SK-N-SH treated with all-trans-retinoic acid at 6 μM for 48 hours (cell line): ENCODE data around the gene EEF1AKMT4.

Experiments used
- ATAC-seq: fragments of 200-7000 bp; cut with Tn5 transposase; 3 replicates; pipeline ENCODE4 v1.9.1; 2020; ENCODE audit warnings: mild to moderate bottlenecking, moderate library complexity
- BACH2 ChIP-seq: fragments of 250-450 bp; sonication (Bioruptor Pico); IDR thresholded peaks from 2 replicates; pipeline ENCODE4 v1.9.0; 2021; ENCODE audit warnings: mild to moderate bottlenecking, borderline replicate concordance
- CREB5 ChIP-seq: fragments of 250-450 bp; sonication (Bioruptor Pico); IDR thresholded peaks from 2 replicates; pipeline ENCODE4 v1.5.1; 2020; ENCODE audit warnings: low read depth, mild to moderate bottlenecking, moderate library complexity
- CSDC2 ChIP-seq: fragments of 250-450 bp; sonication (Bioruptor Pico); IDR thresholded peaks from 2 replicates; pipeline ENCODE4 v1.5.0; 2020; ENCODE audit warnings: mild to moderate bottlenecking, moderate library complexity
- ESRRG ChIP-seq: fragments of 250-450 bp; sonication (Bioruptor Pico); IDR thresholded peaks from 2 replicates; pipeline ENCODE4 v1.6.1; 2021; ENCODE audit warnings: mild to moderate bottlenecking
- GLIS3 ChIP-seq: fragments of 250-450 bp; sonication (Bioruptor Pico); IDR thresholded peaks from 2 replicates; pipeline ENCODE4 v1.5.0; 2020; ENCODE audit warnings: mild to moderate bottlenecking, moderate library complexity
- OSR1 ChIP-seq: fragments of 250-450 bp; sonication (Bioruptor Pico); IDR thresholded peaks from 2 replicates; pipeline ENCODE4 v1.8.0; 2022; ENCODE audit warnings: moderate library complexity, mild to moderate bottlenecking, inconsistent platforms
- PPARA ChIP-seq: fragments of 250-450 bp; sonication (Bioruptor Pico); IDR thresholded peaks from 2 replicates; pipeline ENCODE4 v1.5.0; 2020; ENCODE audit warnings: mild to moderate bottlenecking, borderline replicate concordance
- RARB ChIP-seq: fragments of 250-450 bp; sonication (Bioruptor Pico); IDR thresholded peaks from 2 replicates; pipeline ENCODE4 v1.8.0; 2021; ENCODE audit warnings: mild to moderate bottlenecking, moderate library complexity
- SNAI2 ChIP-seq: fragments of 250-450 bp; sonication (Bioruptor Pico); IDR thresholded peaks from 2 replicates; pipeline ENCODE4 v1.5.0; 2020; ENCODE audit warnings: mild to moderate bottlenecking, moderate library complexity
- TCF4 ChIP-seq: fragments of 250-450 bp; sonication (Bioruptor Pico); IDR thresholded peaks from 2 replicates; pipeline ENCODE4 v1.8.0; 2021; ENCODE audit warnings: mild to moderate bottlenecking, moderate library complexity, borderline replicate concordance
- TOX ChIP-seq: fragments of 250-450 bp; sonication (Bioruptor Pico); IDR thresholded peaks from 2 replicates; pipeline ENCODE4 v1.8.0; 2021; ENCODE audit warnings: mild to moderate bottlenecking, moderate library complexity, borderline replicate concordance
- TSHZ2 ChIP-seq: fragments of 250-450 bp; sonication (Bioruptor Pico); IDR thresholded peaks from 2 replicates; pipeline ENCODE4 v1.5.0; 2020; ENCODE audit warnings: mild to moderate bottlenecking, moderate library complexity
- ZC3H10 ChIP-seq: fragments of 250-450 bp; sonication (Bioruptor Pico); IDR thresholded peaks from 2 replicates; pipeline ENCODE4 v1.5.1; 2021; ENCODE audit warnings: mild to moderate bottlenecking, moderate library complexity
- ZFP3 ChIP-seq: fragments of 250-450 bp; sonication (Bioruptor Pico); IDR thresholded peaks from 2 replicates; pipeline ENCODE4 v1.5.0; 2020; ENCODE audit warnings: mild to moderate bottlenecking, moderate library complexity
- ZFP30 ChIP-seq: fragments of 450-650 bp; formaldehyde crosslinking; IDR thresholded peaks from 2 replicates; pipeline ENCODE4 v1.5.0; 2022; ENCODE audit warnings: mild to moderate bottlenecking, moderate library complexity
- ZNF565 ChIP-seq: fragments of 450-650 bp; formaldehyde crosslinking; conservative IDR thresholded peaks from 2 replicates; pipeline ENCODE4 v1.5.0; 2020; ENCODE audit warnings: low read depth, mild to moderate bottlenecking, moderate library complexity
- ZNF8 ChIP-seq: fragments of 450-650 bp; formaldehyde crosslinking; IDR thresholded peaks from 2 replicates; pipeline ENCODE4 v1.5.0; 2020; ENCODE audit warnings: mild to moderate bottlenecking, moderate library complexity
- TF ChIP-seq, protein P1 (sequence below): fragments of 250-450 bp; sonication (Bioruptor Pico); IDR thresholded peaks from 2 replicates; pipeline ENCODE4 v1.8.0; 2020; ENCODE audit warnings: mild to moderate bottlenecking, moderate library complexity, borderline replicate concordance
- TF ChIP-seq, protein P2 (sequence below): fragments of 250-450 bp; sonication (Bioruptor Pico); IDR thresholded peaks from 2 replicates; pipeline ENCODE4 v1.8.0; 2021; ENCODE audit warnings: low read depth, mild to moderate bottlenecking, moderate library complexity, borderline replicate concordance
- TF ChIP-seq, protein P3 (sequence below): fragments of 250-450 bp; sonication (Bioruptor Pico); IDR thresholded peaks from 2 replicates; pipeline ENCODE4 v1.5.1; 2021; ENCODE audit warnings: mild to moderate bottlenecking, moderate library complexity

Gene EEF1AKMT4

DNA sequence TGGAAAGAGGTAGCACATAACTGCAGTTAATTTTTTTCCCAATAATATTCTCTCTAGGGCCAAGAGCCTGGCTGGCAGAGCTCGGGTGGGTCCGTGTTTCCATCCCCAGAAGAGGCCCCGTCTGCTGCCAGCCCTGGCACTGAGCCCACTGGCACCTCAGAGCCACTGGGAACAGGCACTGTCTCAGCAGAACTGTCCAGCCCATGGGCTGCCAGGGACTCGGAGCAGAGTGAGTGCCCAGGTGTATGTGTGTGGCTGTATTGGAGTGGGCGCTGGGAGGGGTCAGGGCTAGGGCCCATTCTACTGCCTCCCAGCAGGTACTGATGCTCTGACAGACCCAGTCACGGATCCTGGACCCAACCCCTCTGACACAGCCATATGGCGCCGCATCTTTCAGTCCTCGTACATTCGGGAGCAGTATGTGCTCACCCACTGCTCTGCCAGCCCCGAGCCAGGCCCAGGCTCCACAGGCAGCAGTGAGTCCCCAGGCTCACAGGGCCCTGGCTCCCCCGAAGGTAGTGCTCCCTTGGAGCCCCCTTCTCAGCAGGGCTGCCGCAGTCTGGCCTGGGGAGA lies 11.1 kb upstream of the EEF1AKMT4 start (continued):
- TF ChIP-seq ZNF565 (CRISPR knock-in tag) (no peak), ZNF8 (CRISPR knock-in tag) (no peak), TCF4 (no peak)
- TF ChIP-seq, protein P1, sequence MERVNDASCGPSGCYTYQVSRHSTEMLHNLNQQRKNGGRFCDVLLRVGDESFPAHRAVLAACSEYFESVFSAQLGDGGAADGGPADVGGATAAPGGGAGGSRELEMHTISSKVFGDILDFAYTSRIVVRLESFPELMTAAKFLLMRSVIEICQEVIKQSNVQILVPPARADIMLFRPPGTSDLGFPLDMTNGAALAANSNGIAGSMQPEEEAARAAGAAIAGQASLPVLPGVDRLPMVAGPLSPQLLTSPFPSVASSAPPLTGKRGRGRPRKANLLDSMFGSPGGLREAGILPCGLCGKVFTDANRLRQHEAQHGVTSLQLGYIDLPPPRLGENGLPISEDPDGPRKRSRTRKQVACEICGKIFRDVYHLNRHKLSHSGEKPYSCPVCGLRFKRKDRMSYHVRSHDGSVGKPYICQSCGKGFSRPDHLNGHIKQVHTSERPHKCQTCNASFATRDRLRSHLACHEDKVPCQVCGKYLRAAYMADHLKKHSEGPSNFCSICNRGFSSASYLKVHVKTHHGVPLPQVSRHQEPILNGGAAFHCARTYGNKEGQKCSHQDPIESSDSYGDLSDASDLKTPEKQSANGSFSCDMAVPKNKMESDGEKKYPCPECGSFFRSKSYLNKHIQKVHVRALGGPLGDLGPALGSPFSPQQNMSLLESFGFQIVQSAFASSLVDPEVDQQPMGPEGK (CRISPR knock-in tag), result no peak

DNA sequence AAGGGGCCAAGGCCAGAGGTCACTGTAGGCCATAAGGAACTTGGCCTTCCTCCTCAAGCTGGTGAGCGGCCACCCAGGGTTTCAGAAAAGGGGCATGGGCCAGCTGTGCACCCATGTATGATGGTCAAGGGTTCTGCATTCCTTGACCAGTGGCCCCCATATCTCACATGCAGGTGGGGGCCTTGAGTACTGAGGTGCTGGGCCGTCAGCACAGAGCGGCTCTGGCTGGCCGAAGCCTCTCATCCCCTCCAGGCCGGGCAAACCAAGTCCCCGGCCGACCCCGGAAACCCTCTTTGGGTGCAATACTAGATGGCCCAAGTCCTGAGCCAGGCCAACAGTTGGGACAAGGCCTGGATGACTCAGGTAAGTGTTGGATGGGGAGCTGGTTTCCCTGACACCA lies 10.3 kb upstream of the EEF1AKMT4 start:
- TF ChIP-seq, protein P2, sequence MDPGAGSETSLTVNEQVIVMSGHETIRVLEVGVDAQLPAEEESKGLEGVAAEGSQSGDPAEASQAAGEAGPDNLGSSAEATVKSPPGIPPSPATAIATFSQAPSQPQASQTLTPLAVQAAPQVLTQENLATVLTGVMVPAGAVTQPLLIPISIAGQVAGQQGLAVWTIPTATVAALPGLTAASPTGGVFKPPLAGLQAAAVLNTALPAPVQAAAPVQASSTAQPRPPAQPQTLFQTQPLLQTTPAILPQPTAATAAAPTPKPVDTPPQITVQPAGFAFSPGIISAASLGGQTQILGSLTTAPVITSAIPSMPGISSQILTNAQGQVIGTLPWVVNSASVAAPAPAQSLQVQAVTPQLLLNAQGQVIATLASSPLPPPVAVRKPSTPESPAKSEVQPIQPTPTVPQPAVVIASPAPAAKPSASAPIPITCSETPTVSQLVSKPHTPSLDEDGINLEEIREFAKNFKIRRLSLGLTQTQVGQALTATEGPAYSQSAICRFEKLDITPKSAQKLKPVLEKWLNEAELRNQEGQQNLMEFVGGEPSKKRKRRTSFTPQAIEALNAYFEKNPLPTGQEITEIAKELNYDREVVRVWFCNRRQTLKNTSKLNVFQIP (CRISPR knock-in tag), result no peak
- TF ChIP-seq PPARA (CRISPR knock-in tag), result no peak
- TF ChIP-seq BACH2 (CRISPR knock-in tag), result no peak
- TF ChIP-seq, protein P3, sequence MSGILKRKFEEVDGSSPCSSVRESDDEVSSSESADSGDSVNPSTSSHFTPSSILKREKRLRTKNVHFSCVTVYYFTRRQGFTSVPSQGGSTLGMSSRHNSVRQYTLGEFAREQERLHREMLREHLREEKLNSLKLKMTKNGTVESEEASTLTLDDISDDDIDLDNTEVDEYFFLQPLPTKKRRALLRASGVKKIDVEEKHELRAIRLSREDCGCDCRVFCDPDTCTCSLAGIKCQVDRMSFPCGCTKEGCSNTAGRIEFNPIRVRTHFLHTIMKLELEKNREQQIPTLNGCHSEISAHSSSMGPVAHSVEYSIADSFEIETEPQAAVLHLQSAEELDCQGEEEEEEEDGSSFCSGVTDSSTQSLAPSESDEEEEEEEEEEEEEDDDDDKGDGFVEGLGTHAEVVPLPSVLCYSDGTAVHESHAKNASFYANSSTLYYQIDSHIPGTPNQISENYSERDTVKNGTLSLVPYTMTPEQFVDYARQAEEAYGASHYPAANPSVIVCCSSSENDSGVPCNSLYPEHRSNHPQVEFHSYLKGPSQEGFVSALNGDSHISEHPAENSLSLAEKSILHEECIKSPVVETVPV (CRISPR knock-in tag), result no peak

DNA sequence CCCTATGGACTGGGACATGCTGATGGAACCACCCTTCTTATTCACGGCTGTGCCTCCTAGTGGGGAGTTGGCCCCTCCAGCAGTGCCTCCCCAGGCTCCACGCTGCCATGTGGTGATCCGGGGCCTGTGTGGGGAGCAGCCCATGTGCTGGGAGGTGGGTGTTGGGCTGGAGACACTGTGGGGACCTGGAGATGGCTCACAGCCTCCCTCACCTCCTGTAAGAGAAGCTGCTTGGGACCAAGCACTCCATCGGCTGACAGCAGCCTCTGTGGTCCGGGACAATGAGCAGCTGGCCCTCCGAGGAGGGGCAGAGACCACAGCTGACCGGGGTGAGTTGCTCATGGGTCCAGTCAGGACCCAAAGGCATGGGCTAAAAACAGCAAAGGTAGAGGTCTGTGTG lies 9.8 kb upstream of the EEF1AKMT4 start:
- no peak for ATAC-seq
- TF ChIP-seq ZNF565 (CRISPR knock-in tag) (no peak), ESRRG (no peak), ZC3H10 (CRISPR knock-in tag) (no peak), SNAI2 (CRISPR knock-in tag) (no peak), TCF4 (no peak), ZFP3 (CRISPR knock-in tag) (no peak), RARB (CRISPR knock-in tag) (no peak), GLIS3 (CRISPR knock-in tag) (no peak), OSR1 (CRISPR knock-in tag) (no peak), TOX (CRISPR knock-in tag) (no peak), TSHZ2 (no peak), ZNF8 (CRISPR knock-in tag) (no peak), CSDC2 (CRISPR knock-in tag) (no peak), ZFP30 (CRISPR knock-in tag) (no peak), CREB5 (no peak)
- TF ChIP-seq, protein P2 (CRISPR knock-in tag), result no peak
- TF ChIP-seq, protein P3 (CRISPR knock-in tag), result no peak
- TF ChIP-seq, protein P1 (CRISPR knock-in tag), result no peak
- TF ChIP-seq, all 23 proteins: peak for 0

More for the DNA sequence above, 10.3 kb upstream of the EEF1AKMT4 start:
- ATAC-seq, result no peak
